NOMO-1 treated with dmso at 0.1 percent for 144 hours (cell line): ENCODE measurements around the gene ABCD3.
"Not testable (repeated sequence)": the region's sequence is repeated elsewhere in the genome, so short reads cannot be mapped to it uniquely, and the experiment has no call there.

ENCODE experiments used
- DNase-seq: peaks from one replicate; lab custom pipeline; 2025; ENCODE audit not compliant: unreplicated experiment; lab: John Stamatoyannopoulos, UW

Gene ABCD3

DNA sequence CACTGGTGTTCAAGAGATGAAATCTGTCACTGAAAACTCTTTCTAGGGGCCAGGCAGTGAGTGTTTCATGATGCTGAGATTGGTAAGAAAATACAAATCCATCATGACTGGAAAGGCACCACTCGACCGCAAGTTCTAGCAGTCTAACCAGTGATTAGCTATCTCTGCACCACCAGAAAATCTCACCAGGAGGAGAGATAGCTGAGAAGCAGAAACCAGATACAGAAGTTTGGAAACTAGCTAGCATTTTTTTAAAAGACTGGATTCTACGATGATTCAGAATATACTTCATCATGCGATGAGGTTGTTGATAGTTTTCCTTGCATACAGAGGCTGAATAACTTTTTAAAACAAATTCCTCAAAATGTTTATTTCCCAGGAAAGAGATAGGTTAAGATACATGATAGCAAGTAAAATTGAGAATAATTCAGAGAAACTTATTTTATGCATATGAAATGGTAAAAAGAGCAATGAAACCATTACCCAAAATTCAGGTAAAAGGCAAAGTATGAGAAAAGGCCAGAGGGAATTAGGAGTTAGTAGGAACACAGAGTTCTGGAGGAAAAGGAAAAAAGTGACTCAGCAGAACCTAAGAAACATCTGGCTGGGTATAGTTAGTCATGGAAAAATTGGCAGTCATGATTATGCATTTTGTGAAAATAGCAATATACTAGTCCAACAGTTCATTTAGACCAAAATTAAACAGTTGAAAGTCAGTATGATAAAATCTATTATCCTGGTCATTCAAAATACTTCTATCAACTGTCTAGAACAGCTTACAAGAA lies 126.7 kb downstream of the ABCD3 start:
- no peak for DNase-seq

DNA sequence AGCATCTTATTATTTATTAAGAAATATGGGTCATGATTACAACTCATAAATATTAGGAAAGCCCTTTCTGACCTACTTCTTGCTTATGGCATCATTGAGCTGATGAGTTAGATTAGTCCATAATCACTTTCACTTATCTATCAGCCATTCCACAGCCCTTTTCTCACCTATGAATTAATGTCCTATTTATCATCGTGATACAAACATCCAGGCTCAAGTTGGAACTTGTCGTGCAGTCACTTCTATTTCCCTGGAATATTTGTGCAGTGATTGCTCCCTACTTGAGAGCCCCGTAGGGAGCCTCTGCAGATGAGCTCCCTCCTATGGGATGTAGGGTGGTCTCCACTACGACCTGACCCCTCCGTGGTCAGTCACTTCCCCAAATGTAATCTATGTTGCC lies 131.5 kb downstream of the ABCD3 start:
- DNase-seq: no peak

DNA sequence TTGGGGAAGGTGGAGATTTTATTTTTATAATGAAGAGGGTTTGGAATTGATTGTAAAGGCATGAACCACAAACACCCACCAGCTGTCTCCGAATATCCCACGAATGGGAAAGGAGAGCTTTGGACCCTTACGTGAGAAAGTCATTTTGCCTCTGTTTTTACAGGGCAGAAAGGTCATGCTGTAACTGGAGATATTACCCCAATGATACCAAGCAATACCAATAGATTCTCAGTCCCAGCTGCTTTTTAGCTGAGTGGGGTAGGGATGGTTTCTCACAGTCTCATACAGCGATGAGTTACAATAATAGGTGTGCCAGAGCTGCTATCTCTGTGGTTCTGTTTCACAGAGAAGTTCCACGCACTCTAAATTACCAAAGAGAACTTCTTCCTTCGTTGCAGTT lies 132.2 kb downstream of the ABCD3 start:
- no peak for DNase-seq

DNA sequence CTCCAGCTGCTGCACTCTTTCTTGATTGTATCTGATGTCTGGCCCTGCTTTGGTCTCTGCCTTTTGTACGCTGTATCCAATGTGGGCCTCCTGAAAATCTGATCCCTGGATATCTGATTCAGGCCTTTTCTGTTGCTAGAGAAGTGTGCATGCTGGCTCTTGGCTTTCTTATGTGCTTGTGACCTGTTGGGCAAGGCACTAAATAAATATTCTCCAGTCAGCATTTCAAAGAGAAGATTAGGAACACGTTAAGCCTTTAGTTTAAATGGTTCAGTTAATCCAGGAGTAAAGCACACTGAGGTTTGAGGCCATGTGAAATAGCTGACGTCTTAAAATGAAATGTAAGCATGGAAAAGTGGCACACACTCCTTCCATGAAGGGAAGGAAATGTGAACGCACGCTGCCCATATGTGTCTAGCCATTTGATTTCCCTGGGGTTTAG lies 132.6 kb downstream of the ABCD3 start:
- DNase-seq: no peak

DNA sequence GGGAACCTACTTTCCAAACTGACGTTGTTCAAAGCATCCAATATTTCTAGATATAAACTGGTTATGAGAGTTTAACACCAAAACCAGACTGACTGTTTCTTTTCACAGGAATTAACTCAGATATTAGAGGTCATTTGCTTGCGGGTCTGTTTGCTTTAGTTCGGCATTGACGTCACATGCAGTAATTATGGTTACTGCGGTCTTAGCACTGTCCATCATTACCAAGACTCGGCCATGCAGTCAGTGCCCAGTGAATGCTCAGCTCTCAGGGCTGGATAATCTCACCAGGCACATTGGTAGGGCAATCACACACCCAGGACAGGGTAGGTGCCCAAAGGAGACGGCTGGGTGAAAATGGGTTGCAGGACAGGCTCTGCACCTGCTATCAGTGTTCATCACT lies 133.3 kb downstream of the ABCD3 start:
- DNase-seq: no peak

DNA sequence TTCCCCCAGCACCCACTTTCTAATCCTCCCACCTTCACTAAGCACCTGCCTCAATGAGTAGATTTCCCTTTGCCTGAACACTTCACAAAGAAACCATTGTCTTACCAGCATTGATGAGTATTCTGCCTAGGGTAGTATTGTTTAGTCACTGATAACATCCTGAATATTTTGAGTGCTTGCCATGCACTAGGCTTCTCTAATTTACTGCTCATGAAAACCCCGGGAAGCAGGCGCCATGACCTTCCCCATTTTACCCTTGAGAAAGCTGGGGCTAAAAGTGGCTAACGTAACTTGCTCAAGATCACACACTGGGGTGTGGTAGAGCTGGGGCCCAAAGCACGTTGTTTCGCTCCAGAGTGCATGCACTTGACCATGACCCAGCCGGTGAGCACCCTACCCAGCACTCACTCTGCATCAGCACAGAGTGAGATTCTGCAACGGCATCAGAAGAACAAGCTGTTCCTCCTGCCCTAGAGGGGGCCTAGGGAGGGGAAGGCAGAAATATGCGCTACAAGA lies 133.9 kb downstream of the ABCD3 start:
- DNase-seq: no peak

DNA sequence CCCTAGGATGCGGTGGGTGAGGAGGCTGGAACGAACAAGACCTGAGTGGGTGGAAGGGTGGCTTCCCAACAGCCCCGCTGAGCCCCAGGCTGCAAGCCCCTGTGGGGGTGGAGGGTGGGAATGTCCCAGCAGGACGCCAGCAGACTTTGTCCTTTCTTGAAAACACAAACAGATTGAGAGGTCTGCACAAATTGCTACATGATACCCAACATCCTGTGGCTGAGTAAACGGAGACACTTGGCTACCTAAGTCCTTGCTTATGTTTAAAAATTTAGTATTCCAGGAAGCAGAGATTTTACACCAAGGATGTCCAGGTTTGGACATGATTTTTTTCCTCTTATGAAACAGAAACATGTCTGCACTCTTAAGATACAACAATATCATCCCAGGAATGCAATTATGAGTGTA lies 135.1 kb downstream of the ABCD3 start:
- no peak for DNase-seq

DNA sequence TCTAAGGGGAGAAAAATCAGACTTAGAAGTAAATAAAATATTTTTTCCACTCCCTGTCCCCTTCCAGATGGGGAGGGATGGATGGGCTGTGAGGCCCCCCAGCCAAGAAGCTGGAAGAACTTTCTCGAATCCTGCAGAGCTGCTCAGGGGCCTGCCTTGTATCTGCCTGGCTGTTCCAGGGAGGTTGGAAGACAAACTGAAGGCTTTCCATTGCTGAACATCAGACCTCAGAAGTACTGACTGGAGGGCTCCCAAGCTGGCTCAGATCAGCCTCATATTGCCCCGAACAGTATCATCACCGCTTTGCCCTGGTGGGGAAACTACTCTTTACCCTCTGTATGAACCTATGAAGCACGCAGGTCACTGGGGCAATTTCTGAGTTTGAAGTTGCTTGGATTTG lies 135.7 kb downstream of the ABCD3 start:
- no peak for DNase-seq

DNA sequence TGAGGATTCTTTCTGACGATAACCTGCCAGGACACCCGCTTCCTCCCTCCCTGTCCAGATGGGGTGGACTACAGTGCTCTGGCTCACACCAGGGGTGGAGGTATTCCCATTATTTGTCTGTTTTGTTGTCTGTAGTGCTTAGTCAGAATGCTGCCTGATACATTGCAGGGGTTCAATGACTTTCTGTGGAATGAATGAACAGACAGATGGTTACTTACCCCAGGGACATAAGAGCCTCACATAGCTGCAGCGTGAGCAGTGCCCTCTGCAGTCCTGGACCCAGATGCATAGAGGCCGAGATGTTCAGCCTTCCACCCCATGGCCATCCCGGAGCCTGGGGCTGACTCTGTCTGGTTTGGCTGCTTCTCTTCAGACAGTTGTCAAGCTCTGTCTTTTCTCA lies 136.4 kb downstream of the ABCD3 start:
- DNase-seq: no peak

DNA sequence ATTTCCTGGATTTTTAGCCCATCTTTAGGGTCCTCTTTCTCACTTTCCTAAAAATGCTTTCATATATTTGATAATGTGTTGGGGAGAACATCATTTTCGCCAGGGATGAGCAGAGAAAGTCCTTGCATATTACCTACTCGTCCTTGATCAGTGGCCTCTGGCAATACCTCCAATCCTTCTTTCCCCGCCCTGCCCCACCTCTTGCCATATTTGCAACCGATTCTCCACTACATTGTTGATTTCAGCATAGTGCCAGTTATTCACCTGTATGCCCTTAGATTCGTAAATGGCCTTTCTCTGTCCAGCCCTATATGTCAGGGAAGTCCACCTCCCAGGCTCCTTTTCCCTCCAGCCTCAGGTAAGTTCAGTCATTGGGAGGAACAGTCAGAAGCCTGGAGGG lies 136.9 kb downstream of the ABCD3 start:
- DNase-seq: no peak

DNA sequence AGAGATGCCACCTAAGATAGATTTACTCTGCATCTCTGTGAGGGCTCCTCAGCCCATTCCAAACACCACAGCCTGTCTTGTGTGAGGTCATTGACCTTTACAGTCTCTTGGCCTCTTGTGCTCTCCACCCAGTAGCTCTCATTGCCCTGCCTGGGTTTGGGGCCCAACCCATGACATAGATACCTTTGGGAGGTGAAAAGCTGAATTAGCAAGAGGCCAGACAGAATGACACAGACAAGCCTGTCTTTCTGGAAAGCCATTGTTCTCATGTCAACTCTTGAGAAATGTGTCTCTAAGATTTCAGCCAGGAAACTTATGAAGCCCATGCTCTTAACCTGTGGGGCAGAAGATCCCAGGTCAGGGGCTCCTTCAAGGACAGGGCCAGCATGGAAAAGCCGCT lies 141.7 kb downstream of the ABCD3 start:
- no peak for DNase-seq

DNA sequence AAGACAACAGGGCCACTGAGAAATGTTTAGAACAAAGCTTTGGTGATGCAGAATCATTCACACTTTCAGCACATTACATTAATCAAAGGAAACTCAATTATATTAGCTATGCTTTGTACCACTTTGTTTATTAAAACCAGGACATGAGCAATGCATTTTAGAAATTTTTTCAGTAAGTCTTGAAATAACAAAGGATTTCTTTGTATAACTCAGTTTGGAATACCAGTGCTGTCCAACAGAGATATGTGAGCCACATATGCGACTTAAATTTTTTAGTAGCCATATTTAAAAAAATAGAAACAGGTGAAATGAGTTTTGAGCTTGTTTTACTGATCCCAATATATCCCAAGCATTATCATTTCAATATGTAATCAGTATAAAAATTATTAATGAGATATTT lies 142.1 kb downstream of the ABCD3 start:
- DNase-seq: no peak

DNA sequence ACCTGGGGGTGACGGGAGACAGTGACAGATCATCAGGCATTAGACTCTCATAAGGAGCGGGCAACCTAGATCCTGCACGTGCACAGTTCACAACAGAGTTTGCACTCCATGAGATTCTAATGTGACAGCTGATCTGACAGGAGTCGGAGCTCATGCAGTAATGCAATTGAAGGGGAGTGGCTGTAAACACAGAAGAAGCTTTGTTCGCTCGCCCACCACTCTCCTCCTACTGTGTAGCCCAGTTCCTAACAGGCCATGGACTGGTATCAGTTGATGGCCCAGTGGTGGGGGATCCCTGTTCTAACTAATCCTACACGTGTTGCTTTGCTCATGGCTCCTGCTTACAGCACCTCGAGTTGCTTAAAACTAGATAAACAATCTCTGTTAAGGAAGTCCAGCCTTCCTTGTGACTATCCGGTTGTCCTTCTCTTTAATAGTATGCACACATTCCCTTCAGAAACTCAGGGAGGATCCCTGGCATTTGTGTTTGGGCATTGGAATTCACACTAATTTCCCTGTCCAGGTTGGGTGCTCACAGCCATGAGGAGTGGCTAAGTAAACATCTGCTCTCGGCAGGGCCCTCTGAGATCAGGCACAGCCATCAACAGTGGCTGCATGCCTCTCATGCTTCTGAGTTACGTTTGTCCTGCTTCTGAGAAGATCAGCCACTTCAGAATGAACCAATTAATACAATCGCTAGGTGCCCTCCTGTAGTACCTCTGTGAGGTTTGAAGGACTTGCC lies 144.5 kb downstream of the ABCD3 start:
- DNase-seq: no peak

DNA sequence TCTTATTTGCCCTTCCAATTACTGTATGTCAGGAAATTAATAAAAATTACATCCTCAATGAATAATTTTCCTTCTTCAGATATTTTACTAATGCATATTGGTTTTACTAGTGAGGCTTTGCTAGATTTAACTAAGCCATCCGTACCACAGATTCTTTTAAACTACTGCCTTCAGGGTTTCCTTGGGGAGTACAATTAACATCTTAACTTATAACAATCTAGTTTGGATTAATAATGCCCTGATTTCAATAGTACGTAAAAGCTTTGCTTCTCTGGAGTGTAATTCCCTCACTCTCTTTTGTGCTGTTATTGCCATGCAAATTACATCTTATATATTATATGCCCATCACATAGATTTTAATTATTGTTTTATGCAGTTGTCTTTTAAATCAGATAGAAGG lies 147.7 kb downstream of the ABCD3 start:
- DNase-seq: no peak

DNA sequence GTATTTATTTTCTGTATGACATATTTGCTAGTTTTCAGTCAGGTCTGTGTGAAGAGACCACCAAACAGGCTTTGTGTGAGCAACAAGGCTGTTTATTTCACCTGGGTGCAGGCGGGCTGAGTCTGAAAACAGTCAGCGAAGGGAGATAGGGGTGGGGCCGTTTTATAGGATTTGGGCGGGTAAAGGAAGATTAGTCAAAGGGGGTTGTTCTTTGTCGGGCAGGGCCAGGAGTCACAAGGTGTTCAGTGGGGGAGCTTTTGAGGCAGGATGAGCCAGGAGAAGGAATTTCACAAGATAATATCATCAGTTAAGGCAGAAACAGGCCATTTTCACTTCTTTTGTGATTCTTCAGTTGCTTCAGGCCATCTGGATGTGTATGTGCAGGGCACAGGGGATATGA lies 148.2 kb downstream of the ABCD3 start:
- DNase-seq: not testable (repeated sequence)

DNA sequence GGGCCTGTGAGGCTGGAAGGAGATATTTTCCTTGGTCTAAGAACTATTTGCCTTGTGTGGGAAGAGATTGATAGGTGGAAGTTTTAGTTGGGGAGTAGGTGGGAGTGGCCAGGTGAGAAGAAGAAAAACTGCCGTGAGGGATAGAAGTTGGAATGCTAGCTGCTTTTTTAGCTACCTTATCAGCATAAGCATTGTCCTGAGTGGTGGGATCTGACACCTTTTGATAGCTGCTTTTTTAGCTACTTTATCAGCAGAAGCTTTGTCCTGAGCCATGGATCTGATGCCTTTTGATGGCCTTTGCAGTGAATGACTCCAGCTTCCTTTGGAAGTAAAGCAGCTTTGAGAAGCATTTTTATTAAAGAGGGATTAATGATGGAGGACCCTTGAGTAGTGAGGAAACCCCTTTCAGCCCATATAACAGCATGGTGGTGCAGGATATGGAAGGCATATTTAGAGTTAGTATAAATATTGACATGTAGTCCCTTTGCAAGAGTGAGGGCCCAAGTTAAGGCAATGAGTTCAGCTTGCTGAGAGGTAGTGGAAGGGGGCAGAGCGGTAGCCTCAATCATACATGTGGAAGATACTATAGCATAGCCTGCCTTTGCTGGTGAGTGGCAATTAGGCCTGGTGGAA lies 149.9 kb downstream of the ABCD3 start:
- DNase-seq: not testable (repeated sequence)
